NCI-H748 treated with DMSO at 0.1 percent for 48 hours (cell line): ENCODE measurements around the gene PDLIM7.
"Not testable (repeated sequence)": the region's sequence is repeated elsewhere in the genome, so short reads cannot be mapped to it uniquely, and the experiment has no call there.

Experiments used
- DNase-seq: peaks from one replicate; lab custom pipeline; 2025; lab: John Stamatoyannopoulos, UW

PDLIM7 gene, protein sequence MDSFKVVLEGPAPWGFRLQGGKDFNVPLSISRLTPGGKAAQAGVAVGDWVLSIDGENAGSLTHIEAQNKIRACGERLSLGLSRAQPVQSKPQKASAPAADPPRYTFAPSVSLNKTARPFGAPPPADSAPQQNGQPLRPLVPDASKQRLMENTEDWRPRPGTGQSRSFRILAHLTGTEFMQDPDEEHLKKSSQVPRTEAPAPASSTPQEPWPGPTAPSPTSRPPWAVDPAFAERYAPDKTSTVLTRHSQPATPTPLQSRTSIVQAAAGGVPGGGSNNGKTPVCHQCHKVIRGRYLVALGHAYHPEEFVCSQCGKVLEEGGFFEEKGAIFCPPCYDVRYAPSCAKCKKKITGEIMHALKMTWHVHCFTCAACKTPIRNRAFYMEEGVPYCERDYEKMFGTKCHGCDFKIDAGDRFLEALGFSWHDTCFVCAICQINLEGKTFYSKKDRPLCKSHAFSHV

DNA sequence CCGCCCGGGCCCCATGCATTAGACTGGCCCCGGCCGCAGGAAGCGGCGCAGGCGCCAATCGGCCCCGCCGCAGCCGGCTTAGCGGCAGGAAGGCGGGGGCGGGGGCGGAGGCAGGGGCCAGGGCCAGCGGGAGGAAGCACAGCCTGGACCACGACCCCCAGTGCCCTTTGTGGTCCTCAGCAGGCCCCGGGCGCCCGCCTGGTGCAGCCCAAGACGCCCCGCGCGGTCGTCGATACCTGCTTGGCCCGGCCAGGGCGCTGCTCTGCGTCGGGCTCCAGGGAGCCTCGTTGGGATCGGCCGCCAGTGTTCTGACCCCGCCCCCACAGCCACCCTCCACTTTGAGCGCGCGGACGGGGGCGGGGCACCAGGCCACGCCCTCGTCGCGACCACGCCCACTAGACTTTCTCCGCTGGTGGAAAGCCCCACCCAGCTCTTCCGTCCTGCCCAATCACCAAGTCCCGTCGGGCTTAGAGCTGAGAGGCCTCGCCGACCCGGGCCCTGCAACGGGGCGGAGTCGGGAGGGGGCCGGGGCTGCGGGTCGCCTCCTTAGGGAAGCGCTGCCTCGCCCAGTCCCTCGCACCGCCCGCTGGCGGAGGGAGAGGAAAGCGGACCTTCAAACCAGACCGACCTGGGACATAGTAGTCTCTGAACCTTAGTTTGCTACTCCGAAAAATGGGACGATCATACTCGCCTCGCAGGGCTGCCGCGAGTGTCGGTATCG is at the start of gene PDLIM7:
TSS of gene PDLIM7 (minus strand) at position 313 of the 721 bp plus-strand sequence. CDS start 1,092 bp downstream, outside the sequence.
- peak; percentile 96 for DNase-seq

DNA sequence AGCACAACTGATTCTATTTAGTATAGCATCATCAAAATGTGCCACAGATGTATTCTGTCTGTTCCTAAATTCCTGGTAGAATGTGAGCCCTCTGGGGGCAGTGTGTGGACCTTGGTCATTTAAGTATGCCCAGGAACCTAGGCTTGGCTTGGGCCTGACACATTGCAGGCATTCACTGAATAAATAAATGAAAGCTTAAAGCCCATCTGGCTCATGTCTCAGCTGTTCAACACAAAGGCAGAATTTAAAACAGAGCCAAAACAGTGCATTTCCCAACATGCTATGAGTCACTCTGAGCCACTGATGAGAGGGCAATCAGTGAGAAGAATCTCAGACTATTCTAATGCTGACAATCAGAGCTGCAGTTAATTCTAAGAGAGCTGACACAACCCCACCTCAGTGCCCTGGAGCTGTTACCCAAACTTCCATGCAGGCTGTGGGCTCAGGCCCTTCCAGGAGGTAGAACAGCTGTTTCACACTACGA is 48.9 kb upstream of the PDLIM7 start:
- DNase-seq: no peak

DNA sequence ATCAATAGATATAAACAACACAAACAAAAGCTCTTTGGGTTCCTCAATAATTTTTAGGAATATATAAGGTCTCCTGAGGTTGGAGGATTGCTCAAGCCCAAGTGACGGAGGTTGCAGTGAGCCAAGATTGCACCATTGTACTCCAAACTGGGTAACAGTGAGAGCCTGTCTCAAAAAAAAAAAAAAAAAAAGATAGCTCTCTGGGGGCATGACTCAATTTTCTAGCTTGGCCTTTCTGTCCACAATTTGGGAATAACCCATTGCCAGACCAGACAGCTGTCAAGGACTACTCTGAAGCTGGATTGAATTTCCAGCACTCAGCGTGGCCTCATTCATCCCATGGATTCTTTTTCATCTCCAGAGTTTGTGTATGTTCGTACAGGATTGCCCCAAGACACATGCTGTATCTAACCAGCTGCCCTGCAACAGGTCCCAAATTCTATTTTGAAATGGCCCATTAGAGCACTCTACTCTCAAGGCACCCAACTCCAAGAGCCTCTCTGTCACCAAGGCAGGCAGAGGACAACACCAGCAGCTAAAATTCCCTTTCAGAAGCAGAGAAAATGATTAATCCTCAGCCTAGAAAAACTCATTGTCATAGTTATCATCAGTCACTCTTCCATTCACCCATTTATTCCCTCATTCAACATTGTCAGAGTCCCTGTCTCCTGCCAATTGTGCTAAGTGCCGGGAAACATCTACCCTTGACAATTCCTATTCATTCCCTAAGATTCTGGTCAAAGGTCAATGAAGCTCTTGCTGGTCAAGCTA is 48.3 kb upstream of the PDLIM7 start:
- no peak for DNase-seq

DNA sequence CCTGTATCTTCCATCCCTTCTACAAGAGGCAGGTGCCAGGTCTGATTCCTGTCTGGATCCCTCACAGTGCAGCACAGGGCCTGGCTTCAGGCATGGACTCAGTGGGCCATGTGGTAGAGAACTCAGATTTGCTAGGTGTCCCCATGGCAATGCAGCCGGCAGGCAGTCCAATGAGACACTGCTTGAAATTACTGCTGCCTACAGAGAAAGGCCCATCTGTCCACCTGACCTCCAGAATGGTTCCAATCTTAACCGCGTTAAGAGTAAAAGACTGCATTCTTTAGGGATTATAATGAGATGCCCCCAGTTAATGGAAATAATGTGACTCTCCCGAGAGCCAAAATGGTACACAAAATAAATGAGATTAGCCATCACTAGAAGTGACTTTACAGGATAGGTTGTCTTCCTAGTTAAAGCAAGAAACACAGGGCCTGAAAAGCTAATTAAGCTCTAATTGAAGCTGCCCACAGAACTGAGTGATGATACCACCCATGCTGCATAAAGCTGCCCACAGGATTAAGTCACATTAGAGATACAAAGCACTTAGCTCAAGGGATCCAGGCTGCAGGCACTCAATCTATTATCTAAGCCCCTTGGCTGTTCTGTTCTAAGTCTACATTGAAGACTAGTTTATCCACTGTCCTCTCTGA is 45.5 kb upstream of the PDLIM7 start:
- no peak for DNase-seq

DNA sequence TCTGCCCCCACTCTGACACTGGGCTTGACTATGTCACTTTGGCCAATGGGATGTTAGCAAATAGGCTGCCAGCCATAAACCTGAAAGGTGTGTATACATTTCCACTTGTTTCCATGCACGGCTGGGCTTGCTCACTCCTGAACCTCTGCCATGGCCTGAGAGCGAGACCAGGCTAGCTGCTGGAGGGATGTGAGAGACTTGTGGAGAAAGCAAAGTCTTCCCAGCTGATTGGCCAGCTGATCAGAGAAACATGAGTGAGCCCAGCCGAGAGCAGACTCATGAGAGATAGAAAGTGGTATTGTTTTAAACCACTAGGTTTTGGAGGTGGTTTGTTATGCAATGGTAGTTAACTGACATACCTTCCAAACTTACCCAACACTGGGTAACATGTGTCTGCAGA is 43.0 kb upstream of the PDLIM7 start:
- DNase-seq: no peak

DNA sequence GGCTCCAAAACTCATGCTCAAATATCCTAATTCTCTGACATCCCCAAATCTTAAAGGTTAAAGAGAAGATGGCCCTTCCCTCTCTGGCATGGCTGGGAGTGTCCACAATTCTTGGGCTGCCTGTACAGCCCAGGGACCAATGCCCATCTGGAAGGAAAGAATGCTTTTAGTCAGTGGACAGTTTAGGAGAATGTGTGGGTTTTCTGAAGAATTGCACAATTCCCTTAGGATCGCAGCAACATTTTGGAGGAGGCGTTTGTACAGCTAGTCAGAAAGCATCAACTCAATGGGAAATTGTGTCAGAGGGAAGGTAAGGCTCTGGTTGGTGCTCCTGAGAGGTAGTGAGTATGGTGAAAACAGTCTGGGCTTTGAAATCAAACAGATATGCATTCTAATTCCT is 42.0 kb upstream of the PDLIM7 start:
- no peak for DNase-seq

DNA sequence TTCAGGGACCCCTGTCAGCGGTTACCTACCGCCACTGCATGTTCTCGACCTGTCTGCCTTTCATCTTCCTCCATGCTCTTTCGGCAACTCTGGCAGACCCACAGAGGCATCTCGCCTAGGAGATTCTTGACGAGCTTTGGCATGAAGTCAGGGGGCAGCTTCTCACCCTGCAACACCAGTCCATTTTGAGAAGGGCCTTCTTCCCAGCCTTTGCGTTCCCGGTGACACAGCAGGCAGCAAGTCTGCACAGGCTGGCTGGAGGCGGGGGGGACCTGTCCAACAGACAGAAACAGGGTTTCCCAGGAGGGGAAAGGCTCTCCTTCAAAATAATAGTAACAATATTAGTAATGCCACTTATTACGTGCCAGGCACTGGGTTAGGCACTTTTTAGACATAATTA is 41.5 kb upstream of the PDLIM7 start:
- DNase-seq: no peak

DNA sequence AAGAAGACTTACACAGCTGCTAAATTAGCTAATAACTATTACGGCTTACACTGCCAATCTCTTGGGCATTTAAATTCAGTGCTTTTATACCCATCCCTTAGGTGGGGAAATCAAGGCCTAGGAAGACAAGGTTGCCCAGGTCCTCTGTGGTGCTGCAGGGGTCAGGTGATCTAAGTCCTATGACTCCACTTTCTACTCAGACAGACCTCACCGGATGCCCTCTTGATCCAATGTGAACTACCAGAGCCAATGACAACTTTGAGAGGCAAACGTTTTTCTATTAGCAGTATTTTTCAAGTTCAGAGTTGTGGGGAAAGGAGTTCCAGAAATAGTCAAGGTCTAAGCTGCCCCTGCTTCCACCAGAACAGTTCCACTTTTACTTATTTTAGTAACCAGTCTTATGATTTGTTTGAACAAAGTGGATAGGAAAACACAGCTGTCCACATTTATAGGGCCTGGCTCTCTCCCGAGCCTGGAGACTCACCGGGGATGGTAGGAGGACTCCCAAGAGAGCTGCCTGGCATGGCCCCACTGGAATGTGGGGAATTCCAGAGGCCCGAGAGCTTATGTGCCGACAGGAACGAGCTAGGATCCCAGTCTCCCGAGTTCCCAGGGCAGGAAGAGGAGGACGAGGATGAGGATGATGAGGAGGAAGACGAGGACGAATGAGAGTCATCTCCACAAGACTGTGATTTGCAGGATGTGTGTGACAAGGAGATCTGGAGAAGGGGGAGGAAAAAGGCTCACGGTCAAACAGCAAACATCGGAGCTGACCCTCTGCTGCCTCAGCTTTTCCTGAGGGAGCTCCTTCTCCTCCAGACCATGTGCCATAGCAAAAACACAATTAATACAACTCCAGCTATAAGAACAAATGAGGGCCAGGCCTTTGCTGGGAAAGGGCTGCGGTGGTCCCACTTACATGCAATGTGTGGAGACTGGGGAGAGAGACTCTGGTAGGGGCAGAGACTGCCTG is 40.3 kb upstream of the PDLIM7 start:
- no peak for DNase-seq

DNA sequence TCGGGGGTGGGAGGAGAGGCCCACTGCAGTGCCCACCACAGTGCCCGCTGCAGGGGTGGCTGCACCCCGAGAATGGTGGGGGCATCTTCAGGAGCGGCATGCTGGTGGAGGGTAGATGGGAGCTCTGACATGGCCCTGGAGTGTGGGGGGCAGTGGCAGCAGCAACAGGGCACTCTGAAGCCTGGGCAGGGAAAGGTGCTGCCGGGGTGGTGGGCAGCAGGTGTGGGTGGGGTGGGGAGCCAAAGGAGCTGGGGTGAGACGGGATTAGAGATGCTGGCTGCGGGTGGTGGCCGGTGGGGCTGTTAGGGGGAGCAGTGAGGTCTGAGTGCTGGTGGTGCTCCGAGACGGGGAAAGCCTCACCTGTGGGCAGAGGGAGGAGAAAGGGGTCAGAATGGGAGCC is 39.0 kb upstream of the PDLIM7 start:
- DNase-seq: no peak

DNA sequence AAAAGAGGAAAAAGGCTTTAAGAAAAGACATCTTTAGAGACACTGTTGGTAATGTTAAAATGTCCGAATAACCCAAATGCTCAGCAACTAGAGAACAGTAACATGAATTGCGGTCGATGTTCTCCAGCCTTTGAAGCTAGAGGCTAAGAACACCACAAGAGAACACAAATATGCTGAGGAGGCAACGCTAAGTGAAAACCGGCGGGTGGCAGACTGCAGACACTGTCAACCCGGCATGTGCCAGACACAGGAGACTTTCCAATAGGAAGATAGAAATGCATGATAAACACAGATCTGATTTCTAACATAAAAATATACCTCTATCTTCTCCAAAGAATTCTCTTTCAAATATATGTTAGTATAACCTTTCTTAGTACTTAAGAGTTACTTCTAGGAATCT is 37.7 kb upstream of the PDLIM7 start:
- DNase-seq: no peak

DNA sequence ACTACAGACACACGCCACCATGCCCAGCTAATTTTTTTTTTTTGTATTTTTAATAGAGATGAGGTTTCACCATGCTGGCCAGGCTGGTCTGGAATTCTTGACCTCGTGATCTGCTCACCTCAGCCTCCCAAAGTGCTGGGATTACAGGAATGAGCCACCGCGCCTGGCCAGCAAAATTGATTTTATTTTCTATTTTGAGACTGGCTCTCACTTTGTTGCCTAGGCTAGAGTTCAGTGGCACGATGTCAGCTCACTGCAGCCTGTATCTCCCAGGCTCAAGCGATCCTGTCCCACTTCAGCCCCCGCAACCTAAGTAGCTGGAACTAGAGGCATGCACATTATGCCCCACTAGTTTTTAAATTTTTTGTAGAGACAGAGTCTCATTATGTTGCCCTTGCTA is 37.0 kb upstream of the PDLIM7 start:
- DNase-seq: not testable (repeated sequence)

DNA sequence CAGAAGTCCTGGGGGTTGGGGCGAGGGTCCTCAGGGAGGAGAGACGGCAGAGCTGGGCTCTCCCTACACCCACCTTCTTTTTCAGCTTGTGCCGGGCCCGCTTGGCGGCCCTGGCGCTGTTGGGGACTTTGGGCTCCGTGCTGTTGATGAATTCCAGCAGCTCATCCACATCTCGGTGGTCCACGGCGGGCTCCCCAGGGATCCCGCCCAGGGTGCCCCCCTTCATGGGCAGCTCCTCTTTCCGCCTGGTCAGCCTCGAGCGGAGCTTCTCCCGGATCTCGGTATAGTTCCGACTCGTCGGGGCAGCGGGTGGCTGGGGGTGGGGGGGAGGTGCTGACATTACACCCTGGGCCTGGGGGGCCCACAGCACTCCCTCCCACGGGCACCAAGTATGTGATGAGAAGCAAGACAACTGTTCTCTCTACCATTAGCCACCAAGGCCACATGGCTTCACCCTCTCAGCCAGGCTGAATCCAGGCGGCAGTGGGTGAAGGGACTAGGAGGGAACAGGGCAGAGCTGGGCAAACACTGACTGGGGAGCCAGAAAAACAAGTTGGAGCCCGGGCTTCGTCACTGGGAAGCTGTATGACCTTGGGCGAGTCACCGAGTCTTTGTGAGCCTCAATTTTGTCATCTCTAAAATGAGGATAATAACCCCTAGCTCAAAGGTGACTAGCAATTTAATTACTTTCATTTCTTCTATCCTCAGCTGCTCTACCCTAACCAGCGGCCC is 34.0 kb upstream of the PDLIM7 start:
- no peak for DNase-seq

DNA sequence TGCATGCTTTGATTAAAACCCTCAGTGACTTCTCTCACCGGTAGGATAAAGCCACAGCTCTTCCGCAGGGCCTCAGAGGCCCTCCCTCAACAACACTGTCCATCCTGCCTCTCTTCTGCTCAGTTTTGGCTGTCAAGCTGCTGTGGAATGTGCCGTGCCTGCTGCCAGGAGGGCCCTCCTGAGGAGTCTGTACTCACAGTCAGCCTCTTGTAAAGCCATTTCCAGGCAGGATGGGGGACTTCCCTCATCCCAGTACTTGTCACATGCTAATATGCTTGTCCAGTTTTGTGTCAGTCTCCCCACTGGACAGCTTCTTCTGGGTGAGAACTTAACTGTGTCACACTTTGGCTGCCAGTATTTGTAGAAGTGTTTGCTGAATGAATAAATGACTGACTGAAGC is 33.2 kb upstream of the PDLIM7 start:
- DNase-seq: no peak

DNA sequence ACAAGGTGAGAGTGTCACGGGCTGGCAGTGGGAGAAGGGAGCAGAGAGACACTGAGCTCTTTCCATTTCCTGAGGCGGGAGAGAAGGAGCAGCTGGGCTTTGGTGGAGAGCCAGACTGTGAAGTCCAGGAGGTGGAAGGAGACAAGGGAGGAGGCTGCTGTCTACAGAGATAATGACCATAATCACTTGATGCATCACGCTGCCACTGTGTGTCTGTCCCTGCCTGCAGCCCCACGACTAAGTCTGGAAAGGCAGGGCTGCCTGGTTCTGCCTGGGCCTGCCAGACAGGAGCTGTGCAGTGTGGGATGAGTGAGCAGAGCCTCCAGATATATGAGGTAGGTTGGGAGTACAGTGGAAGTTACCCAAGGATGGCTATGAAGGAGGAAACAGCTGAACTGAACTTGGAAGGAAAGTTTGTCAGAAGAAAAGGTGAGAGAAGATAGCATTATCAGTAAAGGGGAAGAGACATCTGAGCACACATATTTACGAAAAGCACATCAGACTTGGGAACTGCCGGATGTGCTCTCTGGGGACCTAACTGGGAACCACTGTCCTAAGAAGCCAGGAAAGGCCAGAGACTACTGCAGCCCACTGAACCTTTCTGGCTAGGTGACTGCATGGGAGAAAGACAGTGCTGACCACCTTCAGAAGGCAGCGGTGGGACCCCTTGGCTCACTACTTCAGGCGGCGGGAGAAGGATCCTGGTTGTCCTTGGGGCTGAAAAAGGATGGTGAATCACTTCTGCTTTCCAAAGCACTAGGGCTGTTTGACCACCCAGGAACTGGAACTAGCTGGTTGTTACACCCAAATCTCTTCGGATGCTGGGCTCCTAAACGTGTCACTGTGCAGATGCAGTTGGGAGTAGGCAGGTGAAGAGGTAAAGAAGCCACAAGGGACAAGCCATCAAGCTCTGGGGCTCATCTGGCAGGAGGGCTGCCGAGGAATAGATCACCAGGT is 32.1 kb upstream of the PDLIM7 start:
- no peak for DNase-seq

DNA sequence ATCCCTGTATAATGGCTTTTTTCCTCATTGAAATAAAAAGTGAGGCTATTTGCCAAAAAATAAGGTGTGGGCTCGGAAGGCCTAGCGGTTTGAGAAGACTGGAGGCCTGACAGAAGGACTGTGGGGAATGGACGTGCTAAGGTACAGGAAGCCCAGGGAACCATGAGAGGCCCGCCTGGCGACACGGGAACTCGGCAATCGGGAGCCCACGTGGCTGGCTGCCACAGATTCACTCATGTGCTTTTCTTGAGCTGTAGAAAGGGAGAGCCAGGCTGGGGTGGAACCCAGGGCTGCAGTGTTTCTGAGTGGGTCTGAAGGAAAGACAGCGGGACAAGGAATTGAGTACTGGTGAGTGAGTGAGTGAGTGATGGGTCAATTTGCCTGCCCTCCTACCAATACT is 31.2 kb upstream of the PDLIM7 start:
- no peak for DNase-seq

DNA sequence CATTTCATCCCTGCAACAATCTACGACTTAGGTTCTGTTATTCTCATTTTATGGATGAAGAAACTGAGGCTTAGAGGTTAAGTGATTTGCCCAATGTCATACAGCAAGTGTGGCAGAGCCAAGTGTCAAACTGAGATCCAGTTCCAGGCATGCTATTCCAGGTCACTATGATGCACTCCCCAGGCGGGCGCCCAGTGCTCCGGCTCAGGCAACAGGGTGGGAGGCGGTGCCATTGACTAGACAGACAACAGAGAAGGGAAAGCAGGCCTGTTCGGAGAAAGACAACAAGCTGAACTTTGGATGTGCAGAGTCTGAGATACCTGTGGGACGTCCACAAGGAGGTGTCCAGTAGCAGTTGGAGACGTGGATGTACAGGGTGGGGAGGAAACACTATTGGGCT is 30.2 kb upstream of the PDLIM7 start:
- no peak for DNase-seq

DNA sequence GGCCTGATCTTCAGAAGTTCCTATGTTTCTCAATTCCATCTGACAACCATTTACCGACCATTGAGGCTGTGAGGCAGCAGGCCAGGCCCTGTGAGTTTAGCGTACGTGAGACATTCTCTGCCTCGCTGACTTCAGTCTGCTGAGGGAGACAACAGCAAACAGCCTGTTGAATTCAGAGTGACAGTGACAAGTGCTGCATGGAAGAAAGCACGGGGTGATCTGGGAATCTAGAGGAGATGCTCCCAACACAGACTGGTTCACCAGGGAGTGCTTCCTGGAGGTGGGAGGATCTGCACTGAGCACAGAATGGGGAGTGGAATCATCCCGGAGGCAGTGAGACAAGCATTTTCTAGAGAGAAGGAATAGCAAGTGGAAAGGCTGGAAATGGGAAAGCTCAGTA is 29.4 kb upstream of the PDLIM7 start:
- DNase-seq: no peak

DNA sequence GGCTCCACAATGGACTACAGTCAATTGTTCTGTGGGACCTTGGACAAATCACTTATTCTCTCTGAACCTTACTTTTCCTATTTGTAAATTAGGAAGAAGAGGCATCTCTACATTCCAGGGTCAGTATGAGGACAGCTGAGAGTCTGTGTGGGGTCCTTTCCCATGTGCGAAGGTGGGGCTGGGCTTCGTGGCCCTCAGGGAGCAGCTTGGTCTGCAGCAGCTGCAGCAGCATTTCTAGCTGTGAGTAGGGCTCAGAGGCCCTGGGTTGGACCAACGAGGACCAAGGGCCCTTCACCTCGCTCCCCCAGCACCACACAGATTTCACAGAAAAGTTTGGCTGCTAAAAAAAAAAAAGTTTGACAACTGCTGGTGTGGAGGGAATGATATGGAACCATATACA is 28.8 kb upstream of the PDLIM7 start:
- DNase-seq: no peak
